Activated naive CD4-positive, alpha-beta T cell treated with anti-CD3 and anti-CD28 coated beads, Interleukin-2, amount 50 U/mL, for 16 hours (primary cell): ENCODE data around the gene CFLAR.
"Not testable (repeated sequence)": the region's sequence is repeated elsewhere in the genome, so short reads cannot be mapped to it uniquely, and the experiment has no call there.

Source experiments
- DNase-seq: peaks from one replicate; pipeline ENCODE4 v3.0.0-alpha.2; 2020

Gene CFLAR

GRCh38 chr2:201184248-201184647, 68.3 kb downstream of the CFLAR start:
- not testable (repeated sequence) for DNase-seq

- DNase-seq = no peak
These were observed 69.9 kb downstream of the CFLAR start for GRCh38 chr2:201185863-201186262.

- no peak for DNase-seq
These were observed 71.0 kb downstream of the CFLAR start for GRCh38 chr2:201186982-201187381.

- no peak for DNase-seq
These were observed 72.5 kb downstream of the CFLAR start for GRCh38 chr2:201188449-201188848.

- DNase-seq = no peak
These were observed 75.3 kb downstream of the CFLAR start for GRCh38 chr2:201191132-201191875.

GRCh38 chr2:201194097-201194496, 78.1 kb downstream of the CFLAR start:
- no peak for DNase-seq

- DNase-seq = no peak
These were observed 79.4 kb downstream of the CFLAR start for GRCh38 chr2:201195331-201195730.

- DNase-seq = no peak
These were observed 80.0 kb downstream of the CFLAR start for GRCh38 chr2:201196003-201196402.

GRCh38 chr2:201196803-201197202, 80.8 kb downstream of the CFLAR start:
- DNase-seq = no peak

- DNase-seq = no peak
These were observed 81.8 kb downstream of the CFLAR start for GRCh38 chr2:201197781-201198180.

GRCh38 chr2:201199847-201200246, 83.9 kb downstream of the CFLAR start:
- DNase-seq = no peak

- no peak for DNase-seq
These were observed 84.4 kb downstream of the CFLAR start for GRCh38 chr2:201200345-201200744.

GRCh38 chr2:201201371-201201770, 85.4 kb downstream of the CFLAR start:
- DNase-seq = no peak

- DNase-seq = no peak
These were observed 88.1 kb downstream of the CFLAR start for GRCh38 chr2:201203916-201204654.

- no peak for DNase-seq
These were observed 88.9 kb downstream of the CFLAR start for GRCh38 chr2:201204655-201205514.

GRCh38 chr2:201205515-201205849, 89.5 kb downstream of the CFLAR start:
- DNase-seq = no peak

GRCh38 chr2:201208563-201209252, 92.7 kb downstream of the CFLAR start:
- no peak for DNase-seq

- no peak for DNase-seq
These were observed 100.0 kb downstream of the CFLAR start for GRCh38 chr2:201215963-201216362.

GRCh38 chr2:201216918-201217317, 101.0 kb downstream of the CFLAR start:
- no peak for DNase-seq

- DNase-seq = no peak
These were observed 102.8 kb downstream of the CFLAR start for GRCh38 chr2:201218780-201219179.

- DNase-seq = no peak
These were observed 103.5 kb downstream of the CFLAR start for GRCh38 chr2:201219328-201220096.

- peak; percentile 17 for DNase-seq
These were observed 104.2 kb downstream of the CFLAR start for GRCh38 chr2:201220102-201220570.
